DND-41 (cell line): ENCODE results near the gene FBXO9.

Source experiments
- ATAC-seq: fragments of 200-7000 bp; cut with Tn5 transposase; 3 replicates; pipeline ENCODE4 v1.9.1; 2021; ENCODE audit warnings: low read depth; ENCODE audit not compliant: insufficient read depth
- DNase-seq: peaks from one replicate; pipeline ENCODE4 v3.0.0-alpha.2; 2020
- H2AFZ ChIP-seq: 2 replicates; pipeline ENCODE4 v1.6.0; 2012; ENCODE audit warnings: low read depth, low read length
- H3K27ac ChIP-seq: 2 replicates; pipeline ENCODE4 v1.5.1; 2012; ENCODE audit warnings: low read length, inconsistent platforms
- H3K27me3 ChIP-seq: fragments of 200-600 bp; sonication (generic); 2 replicates; pipeline ENCODE4 v1.6.0; 2012; ENCODE audit warnings: low read length, mild to moderate bottlenecking, inconsistent platforms; ENCODE audit not compliant: insufficient read depth, poor library complexity
- H3K36me3 ChIP-seq: 2 replicates; pipeline ENCODE4 v1.5.1; 2012; ENCODE audit warnings: low read length, inconsistent platforms; ENCODE audit not compliant: insufficient read depth
- H3K4me1 ChIP-seq: 2 replicates; pipeline ENCODE4 v1.5.1; 2012; ENCODE audit warnings: mild to moderate bottlenecking, low read length; ENCODE audit not compliant: insufficient read depth
- H3K4me2 ChIP-seq: 2 replicates; pipeline ENCODE4 v1.6.0; 2012; ENCODE audit warnings: mild to moderate bottlenecking, moderate library complexity, low read length, inconsistent platforms; ENCODE audit not compliant: insufficient read depth
- H3K4me3 ChIP-seq, 2 experiments: fragments of 200-600 bp in 1 of 2; shearing (Covaris generic) in 1 of 2; 2 replicates each; pipeline ENCODE4 v1.5.1; 2012 to 2016; ENCODE audit warnings: inconsistent platforms in 2 of 2, low read length in 2 of 2, mild to moderate bottlenecking in 2 of 2, low read depth in 1 of 2, moderate library complexity in 1 of 2
- H3K79me2 ChIP-seq: 2 replicates; pipeline ENCODE4 v1.6.0; 2012; ENCODE audit warnings: low read length, inconsistent platforms; ENCODE audit not compliant: insufficient read depth
- H3K9ac ChIP-seq: 2 replicates; pipeline ENCODE4 v1.6.0; 2012; ENCODE audit warnings: low read depth, mild to moderate bottlenecking, inconsistent platforms, low read length, moderate library complexity
- H3K9me3 ChIP-seq: 2 replicates; pipeline ENCODE4 v1.5.1; 2012; ENCODE audit warnings: low read length, moderate library complexity, mild to moderate bottlenecking, inconsistent platforms; ENCODE audit not compliant: insufficient read depth, severe bottlenecking
- H4K20me1 ChIP-seq: 2 replicates; pipeline ENCODE4 v1.6.0; 2012; ENCODE audit warnings: low read length; ENCODE audit not compliant: insufficient read depth
- EZH2 ChIP-seq: IDR thresholded peaks from 3 replicates; pipeline ENCODE4 v1.6.1; 2012; ENCODE audit warnings: borderline replicate concordance, low read depth, mild to moderate bottlenecking, moderate library complexity, low read length, inconsistent platforms; ENCODE audit not compliant: severe bottlenecking
- TF ChIP-seq, protein P1 (sequence below): IDR thresholded peaks from 2 replicates; pipeline ENCODE4 v1.5.1; 2012; ENCODE audit warnings: borderline replicate concordance, low read length, moderate library complexity, mild to moderate bottlenecking; ENCODE audit not compliant: poor library complexity, severe bottlenecking; ENCODE audit errors: extremely low read depth

The FBXO9 gene

GRCh38 chr6:53054532-53054931 is 10.7 kb upstream of the FBXO9 start:
- peaks cover 52% of the 10 kb centered on the region for H3K79me2 ChIP-seq
- H3K4me2 ChIP-seq: no peak overlapping the region
- no peaks in the 10 kb centered on the region for H3K9me3 ChIP-seq
- H3K27ac ChIP-seq: no peak overlapping the region
- DNase-seq (no peak), ATAC-seq (no peak)
- peaks cover 12% of the 10 kb centered on the region; the same call in 1 of the 2 replicates for H3K36me3 ChIP-seq
- no peak overlapping the region for H3K9ac ChIP-seq
- no peaks in the 10 kb centered on the region for H3K27me3 ChIP-seq
- H3K4me1 ChIP-seq: peaks cover 25% of the 10 kb centered on the region
- no peak overlapping the region for H2AFZ ChIP-seq
- H3K4me3 ChIP-seq: no peak overlapping the region
- TF ChIP-seq, protein P1, sequence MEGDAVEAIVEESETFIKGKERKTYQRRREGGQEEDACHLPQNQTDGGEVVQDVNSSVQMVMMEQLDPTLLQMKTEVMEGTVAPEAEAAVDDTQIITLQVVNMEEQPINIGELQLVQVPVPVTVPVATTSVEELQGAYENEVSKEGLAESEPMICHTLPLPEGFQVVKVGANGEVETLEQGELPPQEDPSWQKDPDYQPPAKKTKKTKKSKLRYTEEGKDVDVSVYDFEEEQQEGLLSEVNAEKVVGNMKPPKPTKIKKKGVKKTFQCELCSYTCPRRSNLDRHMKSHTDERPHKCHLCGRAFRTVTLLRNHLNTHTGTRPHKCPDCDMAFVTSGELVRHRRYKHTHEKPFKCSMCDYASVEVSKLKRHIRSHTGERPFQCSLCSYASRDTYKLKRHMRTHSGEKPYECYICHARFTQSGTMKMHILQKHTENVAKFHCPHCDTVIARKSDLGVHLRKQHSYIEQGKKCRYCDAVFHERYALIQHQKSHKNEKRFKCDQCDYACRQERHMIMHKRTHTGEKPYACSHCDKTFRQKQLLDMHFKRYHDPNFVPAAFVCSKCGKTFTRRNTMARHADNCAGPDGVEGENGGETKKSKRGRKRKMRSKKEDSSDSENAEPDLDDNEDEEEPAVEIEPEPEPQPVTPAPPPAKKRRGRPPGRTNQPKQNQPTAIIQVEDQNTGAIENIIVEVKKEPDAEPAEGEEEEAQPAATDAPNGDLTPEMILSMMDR: no peak
- TF ChIP-seq EZH2: no peak
- peaks cover 10% of the 10 kb centered on the region; the same call in 1 of the 2 replicates for H4K20me1 ChIP-seq

DNA sequence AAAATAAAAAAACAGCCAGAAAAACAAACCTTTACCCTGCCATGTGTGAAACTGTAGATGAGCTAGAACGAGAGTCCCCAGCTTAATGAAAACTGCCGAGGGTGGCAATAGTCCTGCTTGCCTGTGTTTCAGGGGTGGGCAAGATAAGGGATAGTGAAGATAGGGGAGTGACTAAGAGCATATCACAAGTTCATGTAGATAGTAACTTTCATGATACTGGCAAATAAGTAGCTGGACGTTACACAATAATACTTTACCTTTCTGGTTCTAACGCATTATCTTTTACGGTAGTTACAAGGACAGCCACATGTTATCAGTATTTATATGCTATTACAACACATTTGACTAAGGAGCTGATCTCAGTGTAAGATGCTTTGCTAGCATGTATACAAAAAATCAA is 9.3 kb upstream of the FBXO9 start:
- DNase-seq (no peak), ATAC-seq (no peak)
- TF ChIP-seq, protein P1: no peak
- no peak for TF ChIP-seq EZH2
- Histone ChIP-seq H3K4me1 (peaks cover 33% of the 10 kb centered on the region), H3K27ac (no peak overlapping the region), H2AFZ (no peak overlapping the region), H3K27me3 (no peaks in the 10 kb centered on the region), H3K9me3 (no peaks in the 10 kb centered on the region), H4K20me1 (peaks cover 10% of the 10 kb centered on the region; the same call in 1 of the 2 replicates), H3K9ac (no peak overlapping the region), H3K4me2 (no peak overlapping the region), H3K79me2 (peaks cover 65% of the 10 kb centered on the region), H3K36me3 (peaks cover 12% of the 10 kb centered on the region; the same call in 1 of the 2 replicates), H3K4me3 (no peak overlapping the region)

- H2AFZ ChIP-seq: no peak overlapping the region
- no peak overlapping the region for H3K4me2 ChIP-seq
- H3K27ac ChIP-seq: no peak overlapping the region
- H3K79me2 ChIP-seq: peaks cover 69% of the 10 kb centered on the region
- no peaks in the 10 kb centered on the region for H3K9me3 ChIP-seq
- ATAC-seq (no peak), DNase-seq (no peak)
- peaks cover 33% of the 10 kb centered on the region for H3K4me1 ChIP-seq
- H3K27me3 ChIP-seq: no peaks in the 10 kb centered on the region
- no peak overlapping the region for H3K9ac ChIP-seq
- no peak overlapping the region for H3K4me3 ChIP-seq
- H4K20me1 ChIP-seq: peaks cover 10% of the 10 kb centered on the region; the same call in 1 of the 2 replicates
- TF ChIP-seq, protein P1: no peak
- peaks cover 12% of the 10 kb centered on the region; the same call in 1 of the 2 replicates for H3K36me3 ChIP-seq
Observed at GRCh38 chr6:53056273-53056672, 8.9 kb upstream of the FBXO9 start.
